NCI-H2081 treated with DMSO at 0.1 percent for 48 hours (cell line): Measurements from ENCODE around the gene NME2.
"Not testable (repeated sequence)": the region's sequence is repeated elsewhere in the genome, so short reads cannot be mapped to it uniquely, and the experiment has no call there.

Experiments
- DNase-seq: peaks from one replicate; lab custom pipeline; 2025; lab: John Stamatoyannopoulos, UW

NME2 gene

GRCh38 chr17:51166198-51166986, at the start of gene NME2:
NME2 (plus strand) TSS chr17:51166411; CDS start chr17:51166831, 420 bp downstream.
- DNase-seq = peak; percentile 33

DNA sequence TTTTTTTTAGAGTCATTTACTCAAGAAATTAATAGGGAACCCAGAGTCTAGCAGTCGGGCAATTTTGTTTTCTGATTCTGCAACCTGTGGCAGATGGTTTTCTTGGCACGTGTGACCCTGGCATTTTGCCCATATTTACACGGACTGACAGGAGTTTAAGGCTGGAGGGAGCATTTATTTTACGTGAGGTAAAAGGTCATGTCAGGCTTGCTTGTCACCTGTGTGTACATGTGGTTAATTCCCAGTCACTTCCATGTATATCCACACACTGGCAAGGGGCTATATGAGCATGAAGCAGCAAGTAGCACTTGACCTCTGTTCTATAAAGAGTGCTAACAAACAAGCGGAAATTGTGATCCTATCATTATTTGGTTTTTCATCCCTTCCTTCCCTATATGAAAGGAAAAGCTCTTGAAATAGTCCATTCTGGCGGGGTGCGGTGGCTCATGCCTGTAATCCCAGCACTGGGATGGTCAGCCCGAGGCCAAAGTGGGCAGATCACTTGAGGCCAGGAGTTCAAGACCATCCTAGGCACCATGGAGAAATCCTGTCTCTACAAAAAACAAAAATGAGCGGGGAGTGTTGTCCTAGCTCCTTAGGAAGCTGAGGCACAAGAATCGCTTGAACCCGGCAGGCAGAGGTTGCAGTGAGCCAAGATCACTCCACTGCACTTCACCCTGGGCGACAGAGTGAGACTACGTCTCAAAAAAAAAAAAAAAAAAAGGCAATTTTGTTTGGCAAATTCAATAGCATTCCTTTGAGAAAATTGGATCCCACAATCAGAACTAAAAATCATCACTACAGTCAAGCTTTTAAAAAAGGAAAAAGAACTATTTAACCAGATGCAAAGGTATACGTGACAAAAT, 47.6 kb upstream of the NME2 start:
- peak; percentile 92 for DNase-seq

DNA sequence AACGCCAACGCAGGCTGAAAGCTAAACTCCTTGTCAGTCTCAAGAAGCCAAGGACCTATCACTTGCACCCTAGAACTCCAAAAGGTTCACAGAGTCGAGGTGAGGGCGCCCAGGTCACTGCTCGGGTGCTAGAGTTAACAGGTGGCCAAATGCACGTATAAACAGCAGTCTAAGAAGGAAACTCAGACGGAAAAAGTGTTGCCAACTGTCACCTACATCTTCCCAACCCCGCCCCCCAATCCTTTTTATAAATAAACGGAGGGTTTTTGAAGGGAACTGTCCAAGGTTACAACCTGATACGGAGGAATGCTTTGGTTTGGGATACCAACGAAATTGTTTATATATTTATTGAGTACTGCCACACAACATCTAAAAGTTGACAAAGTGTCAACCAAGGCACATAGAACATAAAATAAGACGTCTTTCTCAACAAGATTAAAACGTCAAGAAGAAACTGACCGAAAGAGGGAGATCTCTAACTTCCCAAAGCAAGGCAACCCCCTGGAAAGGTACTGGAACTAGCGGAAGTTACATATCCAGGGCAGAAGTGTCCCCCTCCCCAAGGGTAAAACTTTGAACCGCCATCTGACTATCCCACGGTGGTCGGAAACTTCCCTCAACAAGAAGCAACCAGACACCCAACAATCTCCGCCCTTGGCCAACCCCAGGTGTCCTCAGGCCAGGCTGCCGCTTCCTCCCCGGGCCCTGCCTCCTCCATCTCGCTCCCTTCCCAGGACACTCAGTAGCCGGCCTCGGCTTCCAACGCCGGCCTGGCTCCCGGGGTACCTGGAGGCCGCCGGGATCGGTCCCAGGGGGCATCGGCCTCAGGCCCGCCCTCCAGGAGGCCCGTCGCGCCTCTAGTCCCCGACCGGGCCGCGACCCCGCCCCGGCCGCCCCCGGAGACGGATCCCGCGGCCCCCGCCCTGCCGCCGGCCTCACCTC, 46.5 kb upstream of the NME2 start:
- DNase-seq = no peak

DNA sequence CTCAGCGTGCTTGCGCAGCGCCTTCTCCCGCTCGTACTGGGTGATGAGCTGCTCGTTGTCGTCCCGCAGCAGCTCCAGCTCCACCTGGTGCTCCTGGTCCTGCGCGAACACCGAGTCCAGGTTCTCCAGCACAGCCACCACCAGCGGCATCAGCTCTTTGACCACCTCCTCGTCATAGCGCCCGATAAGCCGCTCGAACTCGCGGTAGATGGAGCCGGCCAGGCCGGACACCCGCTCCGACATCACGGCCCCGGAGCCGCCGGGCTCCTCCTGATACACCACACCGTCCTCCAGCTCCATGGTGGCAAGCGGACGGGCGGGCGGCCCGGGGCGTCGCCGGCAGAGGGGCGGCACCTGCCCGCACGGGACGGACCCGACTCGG, 45.9 kb upstream of the NME2 start:
- DNase-seq = no peak

DNA sequence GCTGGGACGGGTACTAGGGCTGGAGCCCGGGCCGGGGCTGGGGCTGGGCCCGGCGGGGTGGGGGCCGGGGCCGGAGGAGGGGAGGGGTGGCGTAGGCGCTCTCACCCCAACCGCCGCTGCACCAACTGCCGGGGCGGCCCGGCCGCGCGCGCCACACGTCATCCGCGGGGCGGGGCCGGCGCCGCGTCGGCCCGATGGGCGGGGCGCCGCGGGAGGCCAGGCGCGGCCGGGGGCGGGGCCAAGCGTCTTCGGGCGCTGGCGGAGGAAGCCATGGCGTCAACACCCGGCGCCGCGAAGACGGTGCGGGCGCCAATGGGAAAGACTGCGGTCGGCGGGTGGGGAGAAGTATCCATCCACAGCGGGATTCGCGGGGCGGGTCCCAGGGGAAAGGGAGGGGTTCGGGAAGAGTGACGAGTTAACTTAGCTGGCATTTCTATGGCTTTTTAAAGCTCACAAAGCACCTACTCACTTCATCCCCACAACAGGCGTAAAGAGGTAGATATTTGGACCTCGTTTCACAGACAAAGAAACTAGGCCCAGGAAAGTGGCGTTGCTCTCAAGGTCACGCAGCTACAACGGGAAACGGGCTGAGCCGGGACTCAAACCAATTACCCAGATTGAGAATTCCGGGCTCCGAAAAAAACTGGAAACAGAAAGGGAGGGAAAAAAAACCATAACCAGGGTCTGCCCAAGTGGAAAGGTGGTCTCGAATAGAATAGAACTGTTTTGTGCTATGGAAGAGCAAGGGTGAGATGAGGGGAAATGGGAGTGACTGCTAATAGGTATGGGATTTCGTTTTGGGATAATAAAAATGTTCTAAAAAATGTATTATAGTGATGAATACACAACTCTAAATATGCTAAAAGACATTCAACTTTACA, 45.2 kb upstream of the NME2 start, which contains the start of gene SPAG9:
SPAG9 (minus strand) TSS at position 130 of the 881 bp plus-strand sequence. CDS start 212 bp downstream, outside the sequence.
- peak; percentile 86 for DNase-seq

GRCh38 chr17:51121620-51122472, 44.4 kb upstream of the NME2 start:
- DNase-seq = no peak

DNA sequence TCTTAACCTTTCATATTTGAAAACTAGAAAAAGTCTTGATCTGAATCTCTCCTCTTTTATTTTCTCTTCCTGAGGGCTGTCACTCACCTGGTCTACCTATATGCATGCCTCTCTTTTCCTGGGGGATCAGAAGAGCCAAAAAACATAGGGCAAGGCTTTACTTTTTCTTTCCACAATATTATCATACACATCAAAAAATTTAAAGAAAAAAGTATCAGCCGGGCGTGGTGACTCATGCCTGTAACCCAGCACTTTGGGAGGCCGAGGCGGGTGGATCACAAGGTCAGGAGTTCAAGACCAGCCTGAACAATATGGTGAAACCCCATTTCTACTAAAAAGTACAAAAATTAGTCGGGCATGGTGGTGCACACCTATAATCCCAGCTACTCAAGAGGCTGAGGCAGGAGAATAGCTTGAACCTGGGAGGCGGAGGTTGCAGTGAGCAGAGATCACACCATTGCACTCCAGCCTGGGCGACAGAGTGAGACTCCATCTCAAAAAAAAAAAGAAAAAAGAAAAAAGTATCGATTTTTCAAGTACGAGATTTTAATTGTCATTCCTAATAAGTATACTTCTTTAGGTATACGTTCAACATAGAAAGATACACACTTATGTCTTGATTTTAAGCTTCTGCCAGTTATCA, 43.6 kb upstream of the NME2 start:
- not testable (repeated sequence) for DNase-seq

- DNase-seq = no peak
These were observed 41.3 kb upstream of the NME2 start for GRCh38 chr17:51124640-51125503.

GRCh38 chr17:51128076-51128475, 38.1 kb upstream of the NME2 start:
- DNase-seq = no peak

- DNase-seq = no peak
These were observed 33.3 kb upstream of the NME2 start for GRCh38 chr17:51132964-51133319.

GRCh38 chr17:51133365-51133764, 32.8 kb upstream of the NME2 start:
- DNase-seq = no peak

GRCh38 chr17:51135956-51136355, 30.3 kb upstream of the NME2 start:
- no peak for DNase-seq

GRCh38 chr17:51142597-51142996, 23.6 kb upstream of the NME2 start:
- DNase-seq = no peak

DNA sequence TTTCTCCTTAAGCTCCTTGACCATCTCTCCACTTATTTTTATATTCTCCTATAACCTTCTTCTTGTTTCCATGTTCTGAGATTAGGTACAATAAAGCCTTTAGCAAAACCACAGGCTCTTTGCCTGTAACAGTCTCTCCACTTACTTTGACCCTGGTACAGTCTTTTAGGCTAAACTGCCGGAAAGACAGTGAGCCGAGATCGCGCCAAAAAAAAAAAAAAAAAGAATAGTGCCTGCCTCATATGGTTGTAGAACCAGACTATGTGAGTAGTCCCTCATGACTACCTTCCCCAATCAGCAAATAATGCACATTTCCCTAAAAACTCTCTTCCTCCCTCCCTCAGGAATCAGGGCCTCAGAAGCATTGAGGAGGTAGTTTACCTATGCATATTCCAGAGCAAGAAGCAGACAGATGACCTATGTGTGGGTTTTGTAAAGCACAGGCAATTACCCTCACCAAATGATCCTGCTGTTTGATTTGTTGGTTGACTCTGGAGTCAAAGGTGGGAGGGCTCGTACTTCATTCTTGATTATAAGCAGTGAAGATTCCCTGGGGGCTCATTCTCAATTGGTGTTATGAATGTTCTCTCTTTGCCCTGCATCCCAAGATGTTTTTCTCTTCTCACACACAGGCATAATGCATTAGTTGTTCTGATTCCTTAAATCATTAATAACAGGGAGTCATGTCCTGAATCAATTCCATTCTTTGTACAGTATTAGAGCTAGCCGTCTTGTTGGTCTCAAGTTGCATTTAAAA, 21.8 kb upstream of the NME2 start:
- no peak for DNase-seq

- DNase-seq = no peak
These were observed 18.6 kb upstream of the NME2 start for GRCh38 chr17:51147650-51148049.

GRCh38 chr17:51149163-51149562, 17.0 kb upstream of the NME2 start:
- no peak for DNase-seq

DNA sequence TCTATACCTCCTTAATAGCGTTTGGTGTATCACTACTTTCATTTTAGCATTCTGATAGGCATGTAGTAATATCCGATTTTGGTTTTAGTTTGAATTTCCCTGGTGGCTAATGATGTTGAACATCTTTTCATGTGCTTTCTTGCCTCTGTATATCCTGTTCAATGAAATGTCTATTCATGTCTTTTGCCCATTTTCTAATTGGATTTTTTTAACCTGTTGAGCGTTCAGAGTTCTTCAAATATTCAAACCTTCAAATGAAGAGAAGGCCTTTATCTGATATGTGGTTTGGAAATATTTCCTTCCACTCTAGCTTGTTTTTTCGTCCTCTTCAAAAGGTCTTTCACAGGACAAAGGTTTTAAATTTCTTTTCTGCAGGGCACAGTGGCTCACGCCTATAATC, 15.3 kb upstream of the NME2 start:
- DNase-seq = no peak

DNA sequence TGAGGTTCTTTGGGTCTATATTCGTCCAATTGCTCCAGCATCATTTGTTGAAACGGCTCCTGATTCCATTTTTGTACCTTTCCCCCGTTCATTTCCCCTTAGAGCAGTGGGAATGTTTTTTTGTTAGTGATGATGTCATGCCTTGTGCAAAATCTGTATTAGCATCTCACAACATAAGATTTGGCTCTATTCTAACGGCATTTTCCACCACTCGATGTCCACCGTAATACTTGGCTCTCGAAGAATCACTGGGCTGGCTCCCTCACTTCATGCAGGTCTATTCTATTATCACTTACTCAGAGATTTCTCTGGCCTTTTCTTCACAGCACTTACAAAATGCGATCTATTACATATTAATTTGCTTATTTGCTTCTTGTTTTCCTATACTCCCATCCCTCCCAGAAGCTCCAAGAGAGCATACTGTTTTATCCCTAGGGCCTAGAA, 13.4 kb upstream of the NME2 start:
- no peak for DNase-seq
